H9 (cell line): ENCODE data around the gene ARF1. TPM values are rescaled to one million over a fixed set of nuclear protein-coding genes. Genes with fewer than 3 reads are reported as not detected.

Experiments used
- DNase-seq: peaks from one replicate; pipeline ENCODE4 v3.0.0-alpha.2; 2017
- H2AFZ ChIP-seq: one replicate; pipeline ENCODE4 v1.6.1; 2013; ENCODE audit warnings: mild to moderate bottlenecking, low read length, control low read depth, moderate library complexity
- H2AK5ac ChIP-seq: 2 replicates; pipeline ENCODE4 v1.6.1; 2013; ENCODE audit warnings: low read length, control low read depth, mixed read lengths; ENCODE audit not compliant: insufficient read length
- H2BK120ac ChIP-seq: one replicate; pipeline ENCODE4 v1.6.1; 2013; ENCODE audit warnings: low read depth, mild to moderate bottlenecking, low read length, control low read depth, inconsistent platforms; ENCODE audit not compliant: poor library complexity, severe bottlenecking
- H2BK12ac ChIP-seq: 2 replicates; pipeline ENCODE4 v1.6.1; 2013; ENCODE audit warnings: low read length, control low read depth, mixed read lengths, low read depth; ENCODE audit not compliant: insufficient read length
- H2BK15ac ChIP-seq: 2 replicates; pipeline ENCODE4 v1.6.1; 2013; ENCODE audit warnings: low read depth, low read length, control low read depth
- H2BK20ac ChIP-seq: one replicate; pipeline ENCODE4 v1.6.1; 2013; ENCODE audit warnings: low read depth, mild to moderate bottlenecking, low read length, control low read depth, inconsistent platforms; ENCODE audit not compliant: poor library complexity, severe bottlenecking
- H2BK5ac ChIP-seq: 2 replicates; pipeline ENCODE4 v1.6.1; 2013; ENCODE audit warnings: low read length, control low read depth, mixed read lengths; ENCODE audit not compliant: insufficient read length
- H3K14ac ChIP-seq: 2 replicates; pipeline ENCODE4 v1.6.1; 2013; ENCODE audit warnings: low read length, control low read depth; ENCODE audit not compliant: insufficient read depth
- H3K18ac ChIP-seq: 2 replicates; pipeline ENCODE4 v1.6.1; 2013; ENCODE audit warnings: low read depth, mild to moderate bottlenecking, mixed read lengths, low read length, control low read depth; ENCODE audit not compliant: insufficient read length
- H3K23ac ChIP-seq: 2 replicates; pipeline ENCODE4 v1.6.1; 2013; ENCODE audit warnings: low read length, control low read depth, mixed read lengths, low read depth; ENCODE audit not compliant: insufficient read length
- H3K23me2 ChIP-seq: 2 replicates; pipeline ENCODE4 v1.6.1; 2013; ENCODE audit warnings: low read depth, mild to moderate bottlenecking, mixed read lengths, low read length, control low read depth; ENCODE audit not compliant: insufficient read length, poor library complexity, severe bottlenecking
- H3K27ac ChIP-seq: 2 replicates; pipeline ENCODE4 v1.5.1; 2013; ENCODE audit warnings: low read length, control low read depth, mixed read lengths, low read depth; ENCODE audit not compliant: insufficient read length
- H3K27me3 ChIP-seq: 2 replicates; pipeline ENCODE4 v1.6.1; 2013; ENCODE audit warnings: low read length, control low read depth, inconsistent platforms; ENCODE audit not compliant: insufficient read depth
- H3K4ac ChIP-seq: 2 replicates; pipeline ENCODE4 v1.6.1; 2013; ENCODE audit warnings: low read depth, mild to moderate bottlenecking, control low read depth, inconsistent platforms, low read length, moderate library complexity
- H3K4me1 ChIP-seq: 2 replicates; pipeline ENCODE4 v1.6.1; 2013; ENCODE audit warnings: low read length, control low read depth, inconsistent platforms; ENCODE audit not compliant: insufficient read depth
- H3K4me2 ChIP-seq: 2 replicates; pipeline ENCODE4 v1.6.1; 2013; ENCODE audit warnings: low read length, control low read depth, mixed read lengths; ENCODE audit not compliant: insufficient read length, insufficient read depth
- H3K56ac ChIP-seq: 2 replicates; pipeline ENCODE4 v1.6.1; 2013; ENCODE audit warnings: low read depth, mild to moderate bottlenecking, mixed read lengths, low read length, control low read depth; ENCODE audit not compliant: insufficient read length
- H3K79me1 ChIP-seq: 2 replicates; pipeline ENCODE4 v1.6.1; 2013; ENCODE audit warnings: low read depth, mild to moderate bottlenecking, moderate library complexity, low read length, control low read depth, inconsistent platforms; ENCODE audit not compliant: insufficient read depth, poor library complexity, severe bottlenecking
- H3K79me2 ChIP-seq: 2 replicates; pipeline ENCODE4 v1.6.1; 2013; ENCODE audit warnings: low read length, control low read depth, inconsistent platforms; ENCODE audit not compliant: insufficient read depth
- H3K9ac ChIP-seq: 2 replicates; pipeline ENCODE4 v1.6.1; 2013; ENCODE audit warnings: low read length, control low read depth, mixed read lengths; ENCODE audit not compliant: insufficient read length; ENCODE audit errors: extremely low read depth
- H3K9me3 ChIP-seq: one replicate; pipeline ENCODE4 v1.6.1; 2013; ENCODE audit warnings: low read depth, low read length, inconsistent platforms; ENCODE audit not compliant: control insufficient read depth
- H3T11ph ChIP-seq: one replicate; pipeline ENCODE4 v1.6.1; 2013; ENCODE audit warnings: mild to moderate bottlenecking, low read length, control low read depth, inconsistent platforms
- H4K20me1 ChIP-seq: one replicate; pipeline ENCODE4 v1.6.1; 2013; ENCODE audit not compliant: control insufficient read depth, insufficient read length, insufficient read depth
- H4K5ac ChIP-seq: 2 replicates; pipeline ENCODE4 v1.6.1; 2013; ENCODE audit warnings: low read depth, mild to moderate bottlenecking, mixed read lengths, low read length, control low read depth; ENCODE audit not compliant: insufficient read length
- H4K8ac ChIP-seq: replicated peaks from 2 replicates; pipeline ENCODE4 v1.6.1; 2013; ENCODE audit warnings: low read length, control low read depth, mixed read lengths, low read depth; ENCODE audit not compliant: insufficient read length
- H4K91ac ChIP-seq: 2 replicates; pipeline ENCODE4 v1.6.1; 2013; ENCODE audit warnings: low read depth, mild to moderate bottlenecking, moderate library complexity, mixed read lengths, low read length, control low read depth; ENCODE audit not compliant: insufficient read length
- H3K27ac Mint-ChIP-seq, 3 experiments: 2 replicates in 2 of 3; 3 replicates in 1 of 3; pipeline ENCODE4 v1.8.0; 2020 to 2021; ENCODE audit warnings: mixed read lengths in 3 of 3, mild to moderate bottlenecking in 1 of 3, moderate library complexity in 1 of 3
- H3K27me3 Mint-ChIP-seq: 2 replicates; pipeline ENCODE4 v1.8.0; 2021; ENCODE audit warnings: low read depth, mild to moderate bottlenecking, moderate library complexity, mixed read lengths
- H3K36me3 Mint-ChIP-seq, 3 experiments: 2 replicates in 2 of 3; 3 replicates in 1 of 3; pipeline ENCODE4 v1.8.0; 2020 to 2021; ENCODE audit warnings: low read depth in 3 of 3, mixed read lengths in 3 of 3; ENCODE audit not compliant: insufficient read depth in 1 of 3
- H3K4me1 Mint-ChIP-seq, 2 experiments: 2 replicates each; pipeline ENCODE4 v1.8.0; 2020; ENCODE audit warnings: mixed read lengths in 2 of 2
- H3K4me3 Mint-ChIP-seq, 2 experiments: 2 replicates in 1 of 2; 3 replicates in 1 of 2; pipeline ENCODE4 v1.8.0; 2020 to 2021; ENCODE audit warnings: mild to moderate bottlenecking in 2 of 2, mixed read lengths in 2 of 2, moderate library complexity in 1 of 2
- H3K9me3 Mint-ChIP-seq, 2 experiments: 2 replicates in 1 of 2; 3 replicates in 1 of 2; pipeline ENCODE4 v1.8.0; 2020; ENCODE audit warnings: mild to moderate bottlenecking in 2 of 2, mixed read lengths in 2 of 2, moderate library complexity in 1 of 2
- CTCF ChIP-seq: fragments of 200-600 bp; sonication (generic); conservative IDR thresholded peaks from 3 replicates; pipeline ENCODE4 v1.8.0; 2021; ENCODE audit warnings: antibody characterized with exemption, mild to moderate bottlenecking
- WGBS: extraction: QIAGEN DNeasy Blood & Tissue Kit; methylation state at CpG from one replicate; pipeline ENCODE4 v1.1.7; 2013; ENCODE audit warnings: missing lambda C conversion rate, low lambda C conversion rate, mixed read lengths; ENCODE audit not compliant: insufficient read length; ENCODE audit errors: extremely low coverage; 5-methylcytosine and 5-hydroxymethylcytosine counted together
- total RNA-seq: library from RNA; stranded (reverse); gene quantifications from 2 replicates; pipeline ENCODE4 v1.2.1, GENCODE V29; 2021

Gene ARF1
- total RNA-seq, 1 experiment from 2014 or later = 258 TPM

GRCh38 chr1:228145463-228146416 is 63.2 kb downstream of the ARF1 start:
- Histone ChIP-seq H2AK5ac (no peak overlapping the region), H2BK5ac (no peak overlapping the region), H3K4me1 (no peaks in the 10 kb centered on the region), H3K27me3 (no peaks in the 10 kb centered on the region), H2BK20ac (no peak overlapping the region), H3T11ph (no peak overlapping the region), H4K8ac (no peak overlapping the region), H3K27ac (no peak overlapping the region), H3K14ac (no peak overlapping the region; the same call in 1 of the 2 replicates), H3K23me2 (peaks cover 4% of the 10 kb centered on the region), H3K9ac (no peak overlapping the region), H3K56ac (no peak overlapping the region), H2BK15ac (no peak overlapping the region), H2BK12ac (no peak overlapping the region), H3K18ac (no peak overlapping the region), H3K4ac (no peak overlapping the region), H3K23ac (no peak overlapping the region), H3K4me2 (no peak overlapping the region), H3K9me3 (no peaks in the 10 kb centered on the region), H4K20me1 (peaks cover 2% of the 10 kb centered on the region), H3K79me1 (peaks cover 7% of the 10 kb centered on the region), H2BK120ac (no peak overlapping the region), H3K79me2 (peaks cover 13% of the 10 kb centered on the region; the same call in 1 of the 2 replicates), H2AFZ (no peak overlapping the region), H4K91ac (no peak overlapping the region), H4K5ac (no peak overlapping the region)
- DNase-seq = no peak
- H3K27me3 Mint-ChIP-seq = no peaks in the 10 kb centered on the region
- no peaks in the 10 kb centered on the region for H3K9me3 Mint-ChIP-seq
- no CpG with 5 or more reads among the region's 31 CpGs for WGBS
- H3K4me3 Mint-ChIP-seq = no peak overlapping the region
- TF ChIP-seq CTCF = no peak
- H3K27ac Mint-ChIP-seq = no peak overlapping the region
- peaks cover 4 to 19% of the 10 kb centered on the region in 2 experiments for H3K4me1 Mint-ChIP-seq
- H3K36me3 Mint-ChIP-seq = no peaks in the 10 kb centered on the region; a peak in 1 of 7 replicates
